Cerebellar cortex (tissue), 1 donor: Measurements from ENCODE around the gene CNOT4.

ENCODE experiments used
- DNase-seq: peaks from one replicate; pipeline ENCODE4 v3.0.0-alpha.2; 2015; ENCODE audit warnings: low spot score

CNOT4 gene

DNA sequence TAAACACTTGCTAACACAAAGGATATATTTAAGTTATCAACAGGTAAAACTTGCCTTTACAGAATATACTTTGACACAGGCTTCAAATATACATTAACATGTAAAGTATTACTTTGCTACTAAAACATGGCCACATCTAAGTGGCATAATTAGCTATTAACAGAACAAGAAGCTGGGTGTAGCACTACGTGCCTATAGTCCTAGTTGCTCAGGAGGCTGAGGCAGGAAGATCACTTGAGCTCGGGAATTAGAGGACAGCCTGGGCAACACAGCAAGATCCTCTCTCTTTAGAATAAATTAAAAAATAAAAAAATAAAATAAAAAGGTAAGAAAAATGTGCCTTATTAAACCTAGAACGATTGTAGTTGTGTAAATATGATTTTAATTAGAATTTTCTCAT is 106.6 kb downstream of the CNOT4 start:
- no peak for DNase-seq

GRCh38 chr7:135397689-135398088 is 112.2 kb downstream of the CNOT4 start:
- no peak for DNase-seq

GRCh38 chr7:135392701-135393100 is 117.2 kb downstream of the CNOT4 start:
- no peak for DNase-seq

DNA sequence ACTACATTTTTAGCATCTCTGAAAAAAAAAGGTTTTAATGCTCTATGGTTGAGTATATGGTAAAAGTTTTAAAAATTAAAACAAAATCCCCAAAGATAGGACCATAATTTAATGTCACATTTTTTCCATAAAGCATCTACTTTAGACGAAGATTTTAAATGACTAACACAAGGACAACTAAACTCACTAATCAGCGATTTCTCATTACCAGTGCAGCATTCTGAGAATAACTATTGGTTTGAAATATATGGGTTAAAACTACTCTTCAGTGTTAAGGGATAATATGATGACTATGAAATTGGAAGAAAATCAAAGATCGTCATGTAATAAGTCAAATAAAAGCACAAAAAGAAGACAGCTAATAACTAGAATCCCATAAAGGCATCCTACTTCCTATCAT is 118.4 kb downstream of the CNOT4 start:
- no peak for DNase-seq

DNA sequence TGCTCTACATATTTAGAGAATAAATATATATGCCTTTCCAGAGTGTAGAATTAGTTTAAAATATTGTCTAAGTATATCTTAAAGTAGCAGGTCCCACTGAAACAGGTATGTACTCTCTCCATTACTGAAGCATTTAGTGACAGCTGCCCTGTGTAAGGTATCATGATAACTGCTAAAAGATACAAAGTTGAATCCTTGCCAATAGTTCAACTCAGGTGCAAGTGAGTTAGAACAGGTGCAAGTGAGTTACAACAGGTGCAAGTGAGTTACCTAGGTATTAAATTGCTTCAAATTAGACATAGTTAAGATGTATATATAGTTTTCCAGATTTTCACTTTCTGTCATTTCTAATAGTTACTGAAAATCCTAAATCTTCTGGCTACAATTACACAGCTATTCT is 119.1 kb downstream of the CNOT4 start:
- no peak for DNase-seq

- DNase-seq, result peak; percentile 49
Observed at GRCh38 chr7:135389971-135390370, 119.9 kb downstream of the CNOT4 start.

DNA sequence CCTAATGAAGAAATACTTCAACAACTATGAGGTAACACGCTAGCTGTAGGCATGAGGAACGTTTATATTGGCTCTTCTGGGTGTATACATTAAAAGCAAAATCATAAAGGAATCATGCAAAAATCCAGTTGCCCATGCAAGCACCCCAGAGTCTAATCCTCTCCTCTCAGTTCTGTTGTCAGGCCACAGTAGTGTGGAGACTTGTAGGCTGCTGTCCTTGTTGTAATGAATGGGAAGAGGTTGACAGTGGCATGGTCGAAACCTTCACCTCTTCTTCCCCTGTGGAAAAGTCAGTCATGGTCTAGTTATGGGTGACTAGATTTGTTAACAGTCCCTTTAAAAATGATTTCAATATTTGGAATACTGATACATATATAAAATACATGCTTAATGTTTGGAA is 121.3 kb downstream of the CNOT4 start:
- DNase-seq, result no peak

- DNase-seq, result no peak
Observed at GRCh38 chr7:135386776-135387175, 123.1 kb downstream of the CNOT4 start.

DNA sequence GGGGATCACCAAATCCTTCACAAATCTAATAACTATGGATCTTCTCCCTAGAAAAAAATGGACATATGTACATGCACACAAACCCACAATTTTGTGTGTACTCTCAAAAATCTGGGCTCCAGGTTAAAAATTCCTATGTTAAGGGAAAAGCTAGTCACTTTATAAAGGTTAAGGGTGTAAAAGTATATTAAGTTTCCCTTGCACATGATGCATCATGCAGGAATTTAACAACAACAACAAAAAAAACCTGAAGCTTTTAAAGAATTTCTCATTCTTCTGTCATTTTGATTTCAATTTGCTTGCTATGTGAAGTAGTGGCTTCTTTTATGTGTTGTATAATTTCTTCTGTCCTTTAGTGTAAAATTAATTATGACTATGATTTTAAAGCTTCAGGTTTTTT is 123.7 kb downstream of the CNOT4 start:
- no peak for DNase-seq

- no peak for DNase-seq
Observed at GRCh38 chr7:135385209-135385608, 124.7 kb downstream of the CNOT4 start.

- DNase-seq, result no peak
Observed at GRCh38 chr7:135383525-135384175, 126.3 kb downstream of the CNOT4 start.

DNA sequence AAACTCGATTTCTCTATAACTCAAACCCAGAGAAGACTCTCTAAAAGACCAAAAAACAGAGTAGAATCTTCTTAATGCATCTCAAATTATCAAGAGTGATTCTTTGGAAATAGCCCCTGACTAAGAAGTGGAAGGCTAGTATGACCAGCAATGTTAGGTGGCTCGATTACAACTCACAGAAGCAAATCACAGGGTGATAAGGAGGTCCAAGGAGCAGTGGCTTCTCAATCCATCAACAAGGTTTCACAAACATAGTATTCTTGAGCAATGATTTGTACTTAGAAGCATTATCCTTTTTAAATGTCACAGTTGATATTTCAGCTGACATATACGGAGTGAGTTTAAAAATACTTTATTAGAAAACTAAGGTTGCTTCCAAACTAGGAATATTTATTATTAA is 127.7 kb downstream of the CNOT4 start:
- DNase-seq, result no peak

DNA sequence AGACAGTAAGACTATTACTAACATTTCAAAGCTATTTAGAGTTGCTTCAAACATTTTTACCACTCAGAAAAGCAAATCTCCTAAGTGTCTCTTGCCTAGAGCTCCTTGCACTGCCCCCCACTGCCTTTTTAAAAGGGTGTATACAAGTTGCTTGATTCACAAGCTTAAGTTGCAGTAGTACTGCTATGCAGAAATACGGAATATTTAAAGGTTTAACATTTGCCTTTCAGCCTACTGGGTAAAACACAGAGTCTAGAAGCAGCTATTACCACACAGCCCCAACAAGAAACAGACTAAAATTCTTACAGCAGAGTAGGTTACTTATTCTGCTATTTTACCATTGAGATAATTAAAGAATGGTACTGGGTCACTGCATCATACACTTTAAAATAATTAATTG is 128.5 kb downstream of the CNOT4 start:
- DNase-seq, result no peak

- no peak for DNase-seq
Observed at GRCh38 chr7:135380351-135380750, 129.6 kb downstream of the CNOT4 start.

GRCh38 chr7:135377171-135377570 is 132.7 kb downstream of the CNOT4 start:
- peak; percentile 50 for DNase-seq

DNA sequence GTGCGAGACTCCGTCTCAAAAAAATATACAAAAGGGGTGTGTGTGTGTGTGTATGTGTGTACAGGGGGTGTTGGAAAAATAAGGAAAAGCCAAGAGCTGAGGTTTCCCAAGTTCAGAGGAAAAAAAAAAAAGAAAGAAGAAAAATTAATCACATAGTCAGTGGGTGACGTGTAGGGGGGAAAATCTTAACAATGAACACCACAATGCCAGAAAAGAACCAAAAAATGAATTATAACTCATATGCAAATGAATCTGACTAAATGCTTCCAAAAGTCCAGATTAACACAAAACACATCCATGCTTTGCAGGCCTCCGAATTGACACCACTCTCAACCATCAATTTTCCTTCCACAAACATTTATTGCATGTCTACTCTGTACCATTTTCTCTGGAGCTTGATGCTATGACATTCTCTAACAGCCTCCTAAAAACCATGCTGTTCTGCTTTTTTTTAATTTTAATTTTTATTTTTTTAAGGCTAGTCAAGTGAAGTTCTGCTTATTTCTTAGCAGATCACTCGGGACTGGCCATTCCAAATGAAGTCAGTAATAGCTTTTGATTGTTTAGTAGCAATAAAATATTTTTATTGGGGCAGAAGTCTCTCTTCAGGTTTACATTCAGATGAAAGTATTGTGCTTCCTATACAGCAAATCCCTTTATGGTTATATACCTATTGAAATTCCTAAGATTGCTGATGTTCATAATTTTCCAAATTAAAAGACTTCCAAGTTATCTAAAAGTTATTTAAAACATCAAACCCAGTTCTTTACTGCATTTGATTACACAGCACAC is 133.8 kb downstream of the CNOT4 start:
- no peak for DNase-seq

DNA sequence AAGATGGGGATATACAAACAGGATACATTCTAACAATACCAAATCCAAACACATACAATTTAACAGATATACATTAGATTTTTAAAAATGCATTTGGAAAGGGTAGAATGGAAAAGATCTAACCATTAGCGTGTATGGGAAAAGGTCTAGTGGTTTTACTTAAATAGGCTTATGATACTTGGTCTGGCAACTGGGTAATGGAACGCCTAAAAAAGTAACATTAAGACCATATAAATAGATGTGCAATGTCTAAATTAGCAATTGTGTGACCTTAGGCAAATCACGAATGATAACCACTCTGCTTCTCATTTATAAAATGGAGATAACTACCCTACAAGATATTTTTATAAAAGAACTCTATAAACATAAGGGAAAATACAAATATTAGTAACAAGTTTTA is 135.2 kb downstream of the CNOT4 start:
- no peak for DNase-seq

DNA sequence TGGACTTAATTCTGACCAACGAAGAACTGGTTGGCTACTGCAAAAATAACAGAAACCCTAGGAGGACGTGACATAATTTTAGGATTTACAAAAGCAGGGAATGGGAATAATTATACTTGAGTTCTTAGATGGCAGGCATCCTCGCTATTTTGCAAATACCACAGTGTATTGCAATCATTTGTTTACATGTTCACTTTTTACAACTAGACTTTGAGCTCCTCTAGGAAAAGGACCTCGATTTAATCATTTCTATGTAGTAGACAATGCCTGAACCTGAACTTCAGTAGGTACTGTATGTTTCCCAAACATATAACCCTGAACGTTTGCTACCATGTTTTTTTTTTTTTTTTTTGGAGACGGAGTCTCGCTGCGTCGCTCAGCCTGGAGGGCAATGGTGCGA is 137.7 kb downstream of the CNOT4 start:
- no peak for DNase-seq

DNA sequence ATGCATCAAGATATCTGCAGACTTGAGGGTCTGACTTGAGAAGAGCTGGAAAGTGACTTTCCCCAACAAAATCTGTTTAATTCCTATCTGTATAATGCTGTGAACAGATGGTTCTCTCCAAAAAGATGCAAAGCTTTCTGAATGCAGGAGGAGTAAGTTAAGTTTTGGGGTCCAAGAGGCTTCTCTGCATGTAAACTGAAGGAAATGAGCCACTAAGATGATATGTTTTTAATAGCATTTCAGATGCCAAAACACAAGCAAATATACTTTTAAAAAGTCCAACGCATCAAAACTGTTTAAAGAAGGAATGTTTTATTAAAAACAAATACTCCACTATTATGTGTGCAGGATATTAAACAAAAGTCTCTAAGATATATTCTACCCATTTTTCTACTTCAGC is 139.2 kb downstream of the CNOT4 start:
- DNase-seq, result no peak

DNA sequence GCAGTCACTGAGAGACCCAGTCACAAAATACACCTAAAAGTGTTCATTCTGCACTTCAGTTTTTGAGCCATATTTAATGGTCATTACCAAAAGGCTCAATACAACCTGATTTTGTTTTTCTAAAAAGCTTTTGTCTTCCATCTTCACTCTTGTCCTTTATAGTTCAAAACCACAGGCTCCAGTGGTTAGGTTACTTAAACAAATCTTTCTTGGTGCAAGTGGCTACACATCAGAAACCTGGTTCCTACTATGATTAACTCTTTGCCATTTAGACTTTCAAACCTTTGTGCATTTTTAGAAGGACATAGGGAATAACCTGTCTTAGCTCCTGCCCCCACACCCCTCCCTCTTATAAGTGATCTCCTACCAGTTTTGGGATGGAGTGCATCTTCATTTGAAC is 140.5 kb downstream of the CNOT4 start:
- no peak for DNase-seq

GRCh38 chr7:135368416-135369186 is 141.3 kb downstream of the CNOT4 start:
- no peak for DNase-seq

DNA sequence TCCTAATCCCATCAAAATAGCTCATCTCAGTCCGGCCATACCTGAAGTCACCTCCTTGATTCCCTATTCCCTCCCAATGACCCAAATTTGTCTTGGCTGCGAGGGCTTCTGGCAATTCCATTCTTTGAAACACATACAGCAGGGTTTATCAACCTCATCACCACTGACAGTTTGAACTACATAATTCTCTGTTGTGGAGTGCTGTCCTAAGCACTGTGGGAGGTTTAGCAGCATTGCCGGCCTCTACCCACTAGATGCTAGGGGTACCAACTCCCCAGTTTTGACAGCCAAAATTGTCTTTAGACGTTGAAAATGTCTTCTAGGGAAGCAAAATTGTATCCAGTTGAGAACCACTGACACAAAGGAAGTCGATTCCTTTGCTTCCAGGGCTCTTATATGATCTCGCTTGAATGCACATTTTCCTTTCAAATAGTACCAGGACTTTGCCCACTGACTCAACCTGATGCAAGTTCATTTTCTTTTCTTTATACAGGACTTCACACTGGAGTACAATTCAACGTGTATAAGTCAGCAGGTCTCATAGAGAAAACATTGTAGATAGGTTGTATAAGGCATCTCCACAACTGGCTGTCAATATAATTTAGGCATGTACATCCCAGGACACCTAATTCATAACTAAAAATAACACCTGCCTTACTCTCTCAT is 142.9 kb downstream of the CNOT4 start:
- DNase-seq, result peak; percentile 27

GRCh38 chr7:135365721-135366120 is 144.2 kb downstream of the CNOT4 start:
- no peak for DNase-seq
